OCI-LY3 (cell line): ENCODE data around the gene ATP8A2.

Experiments
- H2AFZ ChIP-seq: fragments of 200-600, 300-600 bp; shearing (Covaris generic); 2 replicates; pipeline ENCODE4 v1.6.0; 2014; ENCODE audit warnings: antibody characterized with exemption, low read depth, low read length
- H3K27ac ChIP-seq: fragments of 200-600, 300-600 bp; sonication (generic); 2 replicates; pipeline ENCODE4 v1.5.1; 2014; ENCODE audit warnings: mild to moderate bottlenecking, low read length, moderate library complexity, mixed read lengths
- H3K27me3 ChIP-seq: fragments of 200-600, 300-600 bp; sonication (generic); 2 replicates; pipeline ENCODE4 v1.6.1; 2014; ENCODE audit warnings: low read depth, low read length, mixed read lengths
- H3K36me3 ChIP-seq: fragments of 200-600, 300-600 bp; sonication (generic); replicated peaks from 2 replicates; pipeline ENCODE3; 2014; ENCODE audit warnings: low read depth, low read length, mixed read lengths
- H3K4me1 ChIP-seq: fragments of 300-600, 200-600 bp; sonication (generic); 2 replicates; pipeline ENCODE4 v1.6.1; 2014; ENCODE audit warnings: low read length, mixed read lengths
- H3K4me2 ChIP-seq: fragments of 200-600, 300-600 bp; sonication (generic); 2 replicates; pipeline ENCODE4 v1.6.1; 2014; ENCODE audit warnings: low read length, mixed read lengths
- H3K4me3 ChIP-seq: fragments of 300-600, 200-600 bp; sonication (generic); 2 replicates; pipeline ENCODE4 v1.5.1; 2014; ENCODE audit warnings: antibody characterized with exemption, mild to moderate bottlenecking, low read length, moderate library complexity
- H3K79me2 ChIP-seq: fragments of 300-600, 200-600 bp; shearing (Covaris generic); 2 replicates; pipeline ENCODE4 v1.6.1; 2014; ENCODE audit warnings: mild to moderate bottlenecking, low read length, mixed read lengths
- H3K9ac ChIP-seq: fragments of 300-600, 200-600 bp; shearing (Covaris generic); 2 replicates; pipeline ENCODE4 v1.6.0; 2014; ENCODE audit warnings: mild to moderate bottlenecking, low read length, moderate library complexity
- H3K9me3 ChIP-seq: fragments of 200-600, 300-600 bp; shearing (Covaris generic); 2 replicates; pipeline ENCODE4 v1.6.1; 2014; ENCODE audit warnings: low read length, mixed read lengths; ENCODE audit not compliant: insufficient read depth
- H4K20me1 ChIP-seq: fragments of 200-600, 300-600 bp; sonication (generic); 2 replicates; pipeline ENCODE4 v1.6.1; 2016; ENCODE audit warnings: low read length, mixed read lengths; ENCODE audit not compliant: insufficient read depth
- CTCF ChIP-seq: fragments of 200-600, 300-600 bp; sonication (generic); IDR thresholded peaks from 2 replicates; pipeline ENCODE4 v1.5.1; 2014; ENCODE audit warnings: antibody characterized with exemption, low read length, low read depth
- EZH2phosphoT487 ChIP-seq: fragments of 200-600 bp; shearing (Covaris generic); IDR thresholded peaks from 2 replicates; pipeline ENCODE4 v1.6.1; 2018; ENCODE audit warnings: antibody characterized with exemption, mixed run types, low read depth

ATP8A2 gene

DNA sequence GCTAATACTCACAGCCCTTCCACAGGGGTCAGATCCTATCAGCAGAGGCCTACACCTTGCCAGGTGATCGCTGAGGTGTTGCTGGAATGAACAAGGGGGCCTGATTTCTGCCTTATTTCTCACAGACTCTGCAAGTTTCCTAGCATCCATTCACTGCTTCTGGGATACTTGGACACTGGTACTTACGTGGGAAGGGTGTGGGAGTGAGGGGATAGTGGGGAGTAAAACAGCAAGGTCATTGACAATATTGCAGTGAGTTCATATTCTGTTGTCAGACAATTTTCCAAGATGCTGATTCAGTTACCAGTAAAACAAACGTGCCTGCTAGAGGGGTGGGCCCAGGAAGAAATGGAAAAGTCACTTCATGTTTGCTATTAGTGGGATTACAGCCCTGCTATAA is 403.5 kb downstream of the ATP8A2 start:
- Histone ChIP-seq H4K20me1 (no peaks in the 10 kb centered on the region), H3K4me2 (no peak overlapping the region), H3K9ac (no peak overlapping the region), H3K27ac (no peak overlapping the region), H2AFZ (no peak overlapping the region), H3K27me3 (peaks cover 14% of the 10 kb centered on the region), H3K4me3 (no peak overlapping the region), H3K79me2 (no peaks in the 10 kb centered on the region), H3K36me3 (no peaks in the 10 kb centered on the region), H3K4me1 (peaks cover 29% of the 10 kb centered on the region), H3K9me3 (no peaks in the 10 kb centered on the region)
- no peak for TF ChIP-seq CTCF
- no peak for TF ChIP-seq EZH2phosphoT487

- no peak overlapping the region for H2AFZ ChIP-seq
- H3K27me3 ChIP-seq = peaks cover 14% of the 10 kb centered on the region
- H3K36me3 ChIP-seq = no peaks in the 10 kb centered on the region
- H3K4me3 ChIP-seq = no peak overlapping the region
- H3K9me3 ChIP-seq = no peaks in the 10 kb centered on the region
- peaks cover 28% of the 10 kb centered on the region for H3K4me1 ChIP-seq
- no peak overlapping the region for H3K9ac ChIP-seq
- H3K27ac ChIP-seq = no peak overlapping the region
- H3K4me2 ChIP-seq = no peak overlapping the region
- H4K20me1 ChIP-seq = no peaks in the 10 kb centered on the region
- TF ChIP-seq EZH2phosphoT487 (no peak), CTCF (no peak)
- H3K79me2 ChIP-seq = no peaks in the 10 kb centered on the region
Observed at GRCh38 chr13:25775986-25776385, 404.2 kb downstream of the ATP8A2 start.

DNA sequence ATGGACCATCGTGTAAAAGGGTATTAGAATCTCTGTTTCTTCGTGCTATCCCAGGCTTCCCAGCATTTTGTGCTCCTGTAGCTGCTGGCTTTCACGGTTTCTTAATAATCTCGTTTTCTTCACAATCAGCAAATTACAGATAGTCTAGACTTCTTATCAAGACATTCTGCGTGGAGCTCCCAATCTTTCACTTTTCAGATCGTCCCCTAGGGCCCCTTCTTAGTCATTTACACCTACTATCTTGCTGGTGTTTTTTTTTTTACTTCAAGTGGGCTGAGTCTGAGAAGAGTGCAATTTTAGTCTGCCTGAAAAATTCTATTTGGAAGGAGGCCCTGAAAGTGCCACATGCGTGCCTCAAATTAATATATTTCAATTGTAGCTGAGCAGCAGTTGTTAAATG is 404.9 kb downstream of the ATP8A2 start:
- no peak overlapping the region for H3K4me3 ChIP-seq
- no peak overlapping the region for H3K4me2 ChIP-seq
- no peaks in the 10 kb centered on the region for H3K36me3 ChIP-seq
- TF ChIP-seq EZH2phosphoT487 (no peak), CTCF (no peak)
- H2AFZ ChIP-seq = no peak overlapping the region
- H3K4me1 ChIP-seq = peaks cover 21% of the 10 kb centered on the region
- H3K27me3 ChIP-seq = peaks cover 14% of the 10 kb centered on the region
- no peaks in the 10 kb centered on the region for H4K20me1 ChIP-seq
- H3K27ac ChIP-seq = no peak overlapping the region
- H3K9me3 ChIP-seq = no peaks in the 10 kb centered on the region
- H3K9ac ChIP-seq = no peak overlapping the region
- no peaks in the 10 kb centered on the region for H3K79me2 ChIP-seq

DNA sequence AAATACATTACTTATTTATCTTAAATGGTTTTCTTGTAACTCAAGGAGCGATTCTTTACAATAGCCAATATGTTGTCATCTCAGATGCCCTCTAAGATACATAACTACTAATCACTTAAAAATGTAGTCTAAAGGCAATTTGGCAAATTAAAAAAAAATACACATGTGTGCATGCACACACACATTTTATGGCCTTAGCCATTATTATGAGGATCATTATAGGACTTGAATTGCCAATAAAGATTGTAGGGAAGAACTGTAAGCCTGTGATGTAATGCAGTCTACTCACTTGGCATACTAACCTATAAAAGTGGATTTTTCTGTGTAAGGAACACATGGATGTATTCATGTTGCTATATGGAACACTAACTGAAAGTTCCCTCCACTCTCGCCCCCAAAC is 405.7 kb downstream of the ATP8A2 start:
- Histone ChIP-seq H2AFZ (no peak overlapping the region), H3K27me3 (peaks cover 14% of the 10 kb centered on the region), H3K9me3 (no peaks in the 10 kb centered on the region), H3K9ac (no peak overlapping the region), H3K4me1 (peaks cover 21% of the 10 kb centered on the region), H3K79me2 (no peaks in the 10 kb centered on the region), H3K36me3 (no peaks in the 10 kb centered on the region), H4K20me1 (no peaks in the 10 kb centered on the region), H3K4me3 (peak overlapping the region; percentile 58; the same call in 1 of the 2 replicates), H3K27ac (no peak overlapping the region), H3K4me2 (peak overlapping the region; percentile 80)
- TF ChIP-seq EZH2phosphoT487 (no peak), CTCF (no peak)
